Keratinocyte (primary cell): Measurements from ENCODE around the gene BABAM2.

Source experiments
- EZH2 ChIP-seq: IDR thresholded peaks from one replicate; pipeline ENCODE4 v1.6.1; 2012; ENCODE audit warnings: inconsistent platforms, mild to moderate bottlenecking, low read length, moderate library complexity
- TF ChIP-seq, protein P1 (sequence below), 3 experiments: IDR thresholded peaks in 1 of 3; conservative IDR thresholded peaks in 1 of 3; optimal IDR thresholded peaks in 1 of 3; 2 replicates in 2 of 3; 3 replicates in 1 of 3; pipeline versions ENCODE3 to v1.5.1; 2011; ENCODE audit warnings: low read length in 3 of 3, mild to moderate bottlenecking in 3 of 3, moderate library complexity in 2 of 3, control low read depth in 1 of 3, inconsistent platforms in 1 of 3; ENCODE audit not compliant: insufficient read depth in 2 of 3; ENCODE audit errors: extremely low read depth in 1 of 3

DNA sequence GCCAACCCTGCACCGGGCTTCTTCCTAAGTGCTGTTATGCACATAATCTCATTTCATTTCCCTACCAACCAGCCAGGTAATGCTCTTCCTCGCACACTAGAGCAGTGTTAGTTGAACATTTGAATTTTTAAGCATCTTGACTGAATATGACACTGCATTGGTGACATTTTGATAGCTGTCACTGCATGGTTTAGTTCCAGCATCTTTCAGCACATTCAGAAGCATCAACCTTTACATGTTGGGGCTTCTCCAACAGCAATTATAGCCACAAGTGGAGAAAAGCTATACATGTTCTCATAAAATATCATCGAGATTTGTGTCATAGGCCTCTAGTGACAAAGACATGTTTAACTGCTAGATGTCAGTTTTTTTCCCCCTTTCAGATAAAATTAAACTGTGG, 272.0 kb downstream of the BABAM2 start:
- TF ChIP-seq, protein P1, sequence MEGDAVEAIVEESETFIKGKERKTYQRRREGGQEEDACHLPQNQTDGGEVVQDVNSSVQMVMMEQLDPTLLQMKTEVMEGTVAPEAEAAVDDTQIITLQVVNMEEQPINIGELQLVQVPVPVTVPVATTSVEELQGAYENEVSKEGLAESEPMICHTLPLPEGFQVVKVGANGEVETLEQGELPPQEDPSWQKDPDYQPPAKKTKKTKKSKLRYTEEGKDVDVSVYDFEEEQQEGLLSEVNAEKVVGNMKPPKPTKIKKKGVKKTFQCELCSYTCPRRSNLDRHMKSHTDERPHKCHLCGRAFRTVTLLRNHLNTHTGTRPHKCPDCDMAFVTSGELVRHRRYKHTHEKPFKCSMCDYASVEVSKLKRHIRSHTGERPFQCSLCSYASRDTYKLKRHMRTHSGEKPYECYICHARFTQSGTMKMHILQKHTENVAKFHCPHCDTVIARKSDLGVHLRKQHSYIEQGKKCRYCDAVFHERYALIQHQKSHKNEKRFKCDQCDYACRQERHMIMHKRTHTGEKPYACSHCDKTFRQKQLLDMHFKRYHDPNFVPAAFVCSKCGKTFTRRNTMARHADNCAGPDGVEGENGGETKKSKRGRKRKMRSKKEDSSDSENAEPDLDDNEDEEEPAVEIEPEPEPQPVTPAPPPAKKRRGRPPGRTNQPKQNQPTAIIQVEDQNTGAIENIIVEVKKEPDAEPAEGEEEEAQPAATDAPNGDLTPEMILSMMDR (optimal IDR thresholded peaks at IDR 0.05 in 1 of 3, IDR thresholded peaks at IDR 0.05 in 1 of 3, conservative IDR thresholded peaks at IDR 0.05 in 1 of 3; ENCODE audit: extremely low read depth in 1 of 3, insufficient read depth in 2 of 3, low read length in 3 of 3), result no peak
- no peak for TF ChIP-seq EZH2
